ENCODE data around the gene NOTCH1.
"Not testable (repeated sequence)": the region's sequence is repeated elsewhere in the genome, so short reads cannot be mapped to it uniquely, and the experiment has no call there.

Gene NOTCH1

DNA sequence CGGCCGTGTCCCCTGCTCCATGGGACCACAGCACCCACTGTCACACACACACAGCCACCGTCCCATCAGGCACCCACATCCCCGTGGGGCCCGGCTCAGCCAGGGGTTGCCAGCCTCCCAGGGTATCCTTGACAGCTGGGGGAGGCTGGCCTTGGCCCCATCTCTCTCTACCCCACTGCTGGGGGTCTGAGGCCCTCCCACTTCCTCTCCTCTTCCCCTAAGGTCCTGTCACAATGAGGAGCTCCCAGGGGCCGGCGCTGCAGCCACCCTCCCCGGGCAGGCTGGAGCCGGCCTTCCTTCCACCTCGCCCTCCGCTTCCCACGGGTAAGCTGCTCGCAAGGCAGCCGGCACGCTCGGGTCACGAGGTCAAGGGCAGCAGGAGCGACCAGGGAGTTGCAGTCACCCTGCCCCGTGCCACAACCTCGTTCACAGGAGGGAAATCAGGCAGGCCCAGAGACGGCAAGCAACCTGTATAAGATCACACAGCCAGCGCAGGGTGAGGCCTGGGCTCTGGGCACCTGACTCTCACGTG, 38.6 kb upstream of the NOTCH1 start:
- H3K27me3 Mint-ChIP-seq = no peaks in the 10 kb centered on the region

DNA sequence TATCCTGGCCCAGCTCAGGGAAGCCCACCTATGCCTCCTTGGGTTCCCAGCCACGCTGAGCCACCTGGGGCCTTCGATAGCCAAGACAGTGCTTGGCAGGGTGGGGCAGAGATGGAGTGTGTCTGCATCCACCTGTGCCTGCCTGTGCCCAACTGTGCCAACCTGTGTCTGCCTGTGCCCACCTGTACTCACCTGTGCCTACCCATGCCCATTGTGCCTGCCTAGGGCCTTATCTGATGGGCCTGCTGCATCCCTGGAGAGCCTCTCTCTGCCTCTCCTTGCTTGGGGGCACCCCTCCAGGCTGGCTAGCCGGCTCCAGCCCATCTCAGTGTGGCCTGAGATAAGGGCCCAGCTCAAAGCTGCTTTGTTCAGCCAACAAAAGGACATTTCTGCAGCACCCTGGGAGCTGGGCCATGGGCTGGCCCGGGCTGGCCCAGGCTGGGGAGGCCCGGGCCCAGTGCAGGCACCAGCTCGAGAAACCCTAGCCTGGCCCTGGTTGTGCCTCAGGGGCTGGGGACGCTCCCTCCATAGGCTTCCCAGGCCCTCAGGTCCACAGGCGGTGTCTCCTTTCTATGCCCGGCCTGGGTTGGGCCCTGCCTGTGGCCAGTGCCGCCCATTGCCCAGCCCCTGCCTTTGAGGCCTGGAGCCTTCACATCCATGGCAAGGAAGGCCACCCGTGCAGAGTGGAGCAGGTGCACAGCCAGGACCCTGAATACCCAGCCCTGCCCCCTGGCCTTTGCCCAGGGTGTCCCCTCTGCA, 37.3 kb upstream of the NOTCH1 start:
- H3K9me3 Mint-ChIP-seq = no peaks in the 10 kb centered on the region
- no peak for DNase-seq
- no peak overlapping the region for H3K4me3 Mint-ChIP-seq
- H3K27me3 Mint-ChIP-seq = no peaks in the 10 kb centered on the region
- H3K27ac Mint-ChIP-seq = no peak overlapping the region
- H3K36me3 Mint-ChIP-seq (ENCODE audit: low read depth) = no peaks in the 10 kb centered on the region
- H3K4me1 Mint-ChIP-seq (ENCODE audit: low read depth) = peaks cover 2% of the 10 kb centered on the region

More for the DNA sequence above, 38.6 kb upstream of the NOTCH1 start:
- no peaks in the 10 kb centered on the region for H3K9me3 Mint-ChIP-seq
- H3K4me1 Mint-ChIP-seq (ENCODE audit: low read depth) = peaks cover 14% of the 10 kb centered on the region
- no peak overlapping the region for H3K27ac Mint-ChIP-seq
- no peaks in the 10 kb centered on the region for H3K36me3 Mint-ChIP-seq (ENCODE audit: low read depth)
- DNase-seq = no peak
- H3K4me3 Mint-ChIP-seq = no peak overlapping the region

DNA sequence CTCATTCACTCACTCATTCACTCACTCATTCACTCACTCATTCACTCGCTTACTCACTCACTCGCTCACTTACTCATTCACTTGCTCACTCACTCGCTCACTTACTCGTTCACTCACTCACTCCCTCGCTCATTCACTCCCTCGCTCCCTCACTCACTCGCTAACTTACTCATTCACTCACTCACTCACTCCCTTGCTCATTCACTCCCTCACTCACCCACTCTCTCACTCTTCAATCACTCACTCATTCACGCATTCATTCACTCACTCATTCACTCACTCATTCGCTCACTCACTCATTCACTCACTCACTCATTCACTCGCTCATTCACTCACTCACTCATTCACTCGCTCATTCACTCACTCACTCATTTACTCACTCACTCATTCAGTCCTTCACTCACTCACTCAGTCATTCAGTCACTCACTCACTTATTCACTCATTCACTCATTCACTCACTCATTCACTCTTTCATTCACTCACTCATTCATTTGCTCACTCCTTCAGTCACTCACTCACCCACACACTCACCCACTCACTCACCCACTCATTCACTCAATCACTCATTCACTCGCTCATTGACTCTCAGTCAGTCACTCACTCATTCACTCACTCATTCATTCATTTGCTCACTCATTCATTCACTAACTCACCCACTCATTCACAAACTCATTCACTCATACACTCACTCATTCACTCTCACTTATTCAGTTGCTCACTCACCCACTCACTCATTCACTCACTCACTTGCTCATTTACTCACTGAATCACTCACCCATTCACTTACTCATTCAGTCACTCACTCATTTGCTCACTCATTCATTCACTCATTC, 36.0 kb upstream of the NOTCH1 start:
- H3K27ac Mint-ChIP-seq = no peak overlapping the region
- no peak for DNase-seq
- no peaks in the 10 kb centered on the region for H3K4me1 Mint-ChIP-seq (ENCODE audit: low read depth)
- no peak overlapping the region for H3K4me3 Mint-ChIP-seq
- no peaks in the 10 kb centered on the region for H3K27me3 Mint-ChIP-seq
- H3K9me3 Mint-ChIP-seq = no peaks in the 10 kb centered on the region
- no peaks in the 10 kb centered on the region for H3K36me3 Mint-ChIP-seq (ENCODE audit: low read depth)

GRCh38 chr9:136579650-136580219, 33.9 kb upstream of the NOTCH1 start:
- not testable (repeated sequence) for H3K36me3 Mint-ChIP-seq (ENCODE audit: low read depth); H3K9me3 Mint-ChIP-seq; H3K4me3 Mint-ChIP-seq; DNase-seq; H3K27ac Mint-ChIP-seq; H3K27me3 Mint-ChIP-seq; H3K4me1 Mint-ChIP-seq (ENCODE audit: low read depth)

- no peak overlapping the region for H3K27ac Mint-ChIP-seq
These were observed 33.2 kb upstream of the NOTCH1 start for GRCh38 chr9:136578915-136579649.

GRCh38 chr9:136578626-136578914, 32.7 kb upstream of the NOTCH1 start:
- DNase-seq = no peak
- Mint-ChIP-seq H3K4me1 (ENCODE audit: low read depth) (no peaks in the 10 kb centered on the region), H3K36me3 (ENCODE audit: low read depth) (no peaks in the 10 kb centered on the region), H3K27me3 (no peaks in the 10 kb centered on the region), H3K4me3 (no peak overlapping the region), H3K9me3 (no peaks in the 10 kb centered on the region), H3K27ac (no peak overlapping the region)

More at GRCh38 chr9:136578915-136579649, 33.2 kb upstream of the NOTCH1 start:
- Mint-ChIP-seq H3K27me3 (no peaks in the 10 kb centered on the region), H3K4me1 (ENCODE audit: low read depth) (no peaks in the 10 kb centered on the region), H3K4me3 (no peak overlapping the region), H3K36me3 (ENCODE audit: low read depth) (no peaks in the 10 kb centered on the region), H3K9me3 (no peaks in the 10 kb centered on the region)
- no peak for DNase-seq

- H3K4me3 Mint-ChIP-seq = no peak overlapping the region
- H3K27me3 Mint-ChIP-seq = no peaks in the 10 kb centered on the region
- no peaks in the 10 kb centered on the region for H3K36me3 Mint-ChIP-seq (ENCODE audit: low read depth)
- DNase-seq = no peak
- no peaks in the 10 kb centered on the region for H3K9me3 Mint-ChIP-seq
- no peaks in the 10 kb centered on the region for H3K4me1 Mint-ChIP-seq (ENCODE audit: low read depth)
- H3K27ac Mint-ChIP-seq = no peak overlapping the region
These were observed 32.2 kb upstream of the NOTCH1 start for GRCh38 chr9:136577941-136578625.

GRCh38 chr9:136576269-136576626, 30.4 kb upstream of the NOTCH1 start:
- Mint-ChIP-seq H3K4me1 (ENCODE audit: low read depth) (no peaks in the 10 kb centered on the region), H3K4me3 (no peak overlapping the region), H3K36me3 (ENCODE audit: low read depth) (no peaks in the 10 kb centered on the region), H3K27me3 (no peaks in the 10 kb centered on the region), H3K9me3 (no peaks in the 10 kb centered on the region), H3K27ac (no peak overlapping the region)
- DNase-seq = no peak

DNA sequence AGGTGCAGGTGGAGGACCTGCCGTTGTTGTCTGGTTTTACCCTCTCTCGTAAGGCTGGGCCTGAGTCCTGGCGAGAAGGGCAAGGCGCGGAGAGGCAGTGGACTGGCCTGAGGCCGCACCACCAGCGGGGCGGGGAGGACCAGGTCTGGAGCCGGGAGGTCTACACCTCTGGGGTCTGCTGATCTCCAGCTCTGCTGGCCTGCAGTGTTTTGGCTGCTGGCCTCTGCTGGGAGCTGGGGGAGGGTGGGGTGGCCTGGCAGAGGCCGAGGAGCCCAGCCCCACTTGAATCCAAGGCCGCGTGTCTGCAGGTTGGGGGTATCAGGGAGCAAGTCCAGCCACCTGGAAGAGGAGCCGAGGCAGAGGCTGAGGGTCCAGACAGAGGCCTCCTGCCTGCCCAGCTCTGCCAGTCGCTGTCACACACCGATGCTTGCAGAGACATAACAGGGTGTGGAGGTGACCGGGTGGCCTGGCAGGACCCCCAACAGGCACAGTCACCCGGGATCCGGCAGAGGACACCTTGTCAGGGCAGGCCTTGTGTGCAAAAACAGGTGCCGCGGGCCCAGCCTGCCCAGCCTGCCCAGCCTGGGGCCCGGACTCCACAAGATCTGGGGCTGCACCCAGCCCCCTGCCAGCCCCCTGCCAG, 29.9 kb upstream of the NOTCH1 start:
- Mint-ChIP-seq H3K27me3 (no peaks in the 10 kb centered on the region), H3K4me3 (no peak overlapping the region), H3K36me3 (ENCODE audit: low read depth) (no peaks in the 10 kb centered on the region), H3K27ac (no peak overlapping the region), H3K4me1 (ENCODE audit: low read depth) (no peaks in the 10 kb centered on the region), H3K9me3 (no peaks in the 10 kb centered on the region)
- no peak for DNase-seq

- H3K36me3 Mint-ChIP-seq (ENCODE audit: low read depth); DNase-seq; H3K9me3 Mint-ChIP-seq; H3K27me3 Mint-ChIP-seq; H3K4me1 Mint-ChIP-seq (ENCODE audit: low read depth); H3K27ac Mint-ChIP-seq; H3K4me3 Mint-ChIP-seq: not testable (repeated sequence)
These were observed 28.8 kb upstream of the NOTCH1 start for GRCh38 chr9:136574606-136575005.

GRCh38 chr9:136572828-136573625, 27.2 kb upstream of the NOTCH1 start:
- Mint-ChIP-seq H3K4me3 (no peak overlapping the region), H3K27me3 (no peaks in the 10 kb centered on the region), H3K36me3 (ENCODE audit: low read depth) (no peaks in the 10 kb centered on the region), H3K27ac (no peak overlapping the region), H3K9me3 (peaks cover 2% of the 10 kb centered on the region), H3K4me1 (ENCODE audit: low read depth) (no peaks in the 10 kb centered on the region)
- DNase-seq = no peak

- DNase-seq = no peak
- H3K36me3 Mint-ChIP-seq (ENCODE audit: low read depth) = no peaks in the 10 kb centered on the region
- no peak overlapping the region for H3K4me3 Mint-ChIP-seq
- no peak overlapping the region for H3K27ac Mint-ChIP-seq
- peaks cover 2% of the 10 kb centered on the region for H3K9me3 Mint-ChIP-seq
- H3K4me1 Mint-ChIP-seq (ENCODE audit: low read depth) = no peaks in the 10 kb centered on the region
- H3K27me3 Mint-ChIP-seq = no peaks in the 10 kb centered on the region
These were observed 26.4 kb upstream of the NOTCH1 start for GRCh38 chr9:136572003-136572827.
